ENCODE measurements around the gene SETDB1. TPM values are rescaled to one million over a fixed set of nuclear protein-coding genes. Genes with fewer than 3 reads are reported as not detected.

SETDB1 gene
- total and polyA plus RNA-seq, 4 donors = 5.4 to 23.7 (median 14.0) TPM

- peak within 1 kb of the TSS in 2 of 3 donors; percentile 2 to 5 for H3K4me3 ChIP-seq (ENCODE audit: low read depth in 1 of 3, low read length in 3 of 3)
- H3K27me3 ChIP-seq (ENCODE audit: control insufficient read depth in 4 of 4, insufficient read depth in 4 of 4, low read length in 3 of 4) = no peaks in the 10 kb centered on the region
- H3K9me3 ChIP-seq (ENCODE audit: control insufficient read depth in 4 of 4, low read length in 3 of 4) = no peaks in the 10 kb centered on the region
- peak within 1 kb of the TSS; percentile 51 to 63 for H3K27ac ChIP-seq (ENCODE audit: low read depth in 1 of 2, low read length in 2 of 2)
- H3K36me3 ChIP-seq (ENCODE audit: control insufficient read depth in 4 of 4, insufficient read depth in 3 of 4, low read depth in 1 of 4, low read length in 3 of 4) = peaks cover 0 to 8% (median 7%) of the 10 kb centered on the region in 4 donors
- peak; percentile 61 for DNase-seq (ENCODE audit: low spot score)
- WGBS = 35% methylated on average over 12 of the region's 12 CpGs
- peaks cover 22 to 49% (median 42%) of the 10 kb centered on the region in 4 donors for H3K4me1 ChIP-seq (ENCODE audit: control insufficient read depth in 4 of 4, insufficient read depth in 4 of 4, low read length in 3 of 4)
- TF ChIP-seq GABPA (IDR thresholded peaks at IDR 0.05 in 1 of 2, conservative IDR thresholded peaks at IDR 0.05 in 1 of 2) (peak in 1 of 2 donors; percentile 37), YY1 (IDR thresholded peaks at IDR 0.05) (no peak), ATF3 (IDR thresholded peaks at IDR 0.05) (no peak), RXRA (IDR thresholded peaks at IDR 0.05) (peak; percentile 77 to 91), HNF4A (conservative IDR thresholded peaks at IDR 0.05) (peak; percentile 94 to 99), MAX (IDR thresholded peaks at IDR 0.05) (peak; percentile 39), SP1 (IDR thresholded peaks at IDR 0.05) (peak; percentile 91), CTCF (IDR thresholded peaks at IDR 0.05; ENCODE audit: low read depth, low read length, missing input control) (no peak), ZBTB33 (IDR thresholded peaks at IDR 0.05) (no peak), RAD21 (IDR thresholded peaks at IDR 0.05) (peak; percentile 27 to 45), JUND (IDR thresholded peaks at IDR 0.05) (peak; percentile 32 to 63), REST (IDR thresholded peaks at IDR 0.05) (peak; percentile 63), TAF1 (conservative IDR thresholded peaks at IDR 0.05) (peak; percentile 55), FOXA2 (IDR thresholded peaks at IDR 0.05) (peak; percentile 13), HNF4G (IDR thresholded peaks at IDR 0.05) (peak; percentile 96), FOXA1 (IDR thresholded peaks at IDR 0.05) (no peak), NR2F2 (IDR thresholded peaks at IDR 0.05) (peak; percentile 55), EGR1 (IDR thresholded peaks at IDR 0.05; ENCODE audit: low read depth in 2 of 2) (no peak)
- H3K9ac ChIP-seq (ENCODE audit: low read depth in 1 of 2, low read length in 2 of 2) = no peak within 1 kb of the TSS
Measured at GRCh38 chr1:150981805-150982712, 55.9 kb downstream of the SETDB1 start, which contains the start of gene ANXA9. Gene ANXA9 (plus strand): TSS chr1:150982292. CDS start chr1:150983106, 814 bp downstream.
